Gastrocnemius medialis (tissue), 4 donors: ENCODE results near the gene SIDT2. TPM values are rescaled to one million over a fixed set of nuclear protein-coding genes. Genes with fewer than 3 reads are reported as not detected.

Experiments used
- ATAC-seq, 2 donors: fragments of 150-250 bp; one replicate each; pipeline ENCODE4 v1.9.1; 2016
- DNase-seq, 2 donors: peaks; one replicate each; pipeline ENCODE4 v3.0.0-alpha.2; 2019
- H3K27ac ChIP-seq, 4 donors: fragments of 200-600 bp; sonication (generic); 1 replicate in 1 of 4; 2 replicates in 3 of 4; pipeline ENCODE4 v1.5.1; 2016 to 2018; ENCODE audit warnings: mild to moderate bottlenecking in 2 of 4, moderate library complexity in 1 of 4
- H3K27me3 ChIP-seq, 3 donors: fragments of 200-600 bp; sonication (generic) in 2 of 3; 1 replicate in 1 of 3; 2 replicates in 2 of 3; pipeline versions ENCODE4 v1.5.1 to v1.6.0; 2016 to 2019; ENCODE audit warnings: mild to moderate bottlenecking in 1 of 3, moderate library complexity in 1 of 3
- H3K36me3 ChIP-seq, 2 donors: fragments of 200-600 bp; sonication (generic) in 1 of 2; one replicate each; pipeline ENCODE4 v1.5.1; 2017 to 2018
- H3K4me1 ChIP-seq, 2 donors: fragments of 200-600 bp; sonication (generic) in 1 of 2; one replicate each; pipeline ENCODE4 v1.5.1; 2016 to 2017; ENCODE audit warnings: mild to moderate bottlenecking in 2 of 2
- H3K4me3 ChIP-seq, 4 donors: fragments of 200-600 bp; sonication (generic) in 3 of 4; 1 replicate in 1 of 4; 2 replicates in 3 of 4; pipeline ENCODE4 v1.5.1; 2016 to 2019; ENCODE audit warnings: mild to moderate bottlenecking in 2 of 4
- H3K9me3 ChIP-seq, 3 donors: fragments of 200-600 bp; sonication (generic) in 2 of 3; 1 replicate in 1 of 3; 2 replicates in 2 of 3; pipeline ENCODE4 v1.5.1; 2016 to 2019
- CTCF ChIP-seq, 5 experiments: fragments of 450-650 bp in 3 of 5; fragments of 200-600 bp in 2 of 5; sonication (generic) in 2 of 5; IDR thresholded peaks in 4 of 5; conservative IDR thresholded peaks in 1 of 5; 1 replicate in 4 of 5; 2 replicates in 1 of 5; pipeline ENCODE4 v1.5.1; 2016 to 2019; ENCODE audit warnings: antibody characterized with exemption in 5 of 5, mild to moderate bottlenecking in 3 of 5, moderate library complexity in 3 of 5
- POLR2A ChIP-seq, 2 donors: fragments of 450-650 bp; IDR thresholded peaks; one replicate each; pipeline ENCODE4 v1.6.1; 2017; ENCODE audit warnings: antibody characterized with exemption in 2 of 2, mild to moderate bottlenecking in 2 of 2, moderate library complexity in 2 of 2
- in situ Hi-C, 4 donors: fragments of 200-750 bp; cut with MboI; loops; one replicate each; pipeline versions ENCODE4 v1.15.0 to v1.8.0; 2017; ENCODE audit warnings: low sequenced_read_pairs in 4 of 4
- intact Hi-C: fragments of 100-400 bp; cut with DNase I; formaldehyde crosslinking; loops from one replicate; pipeline ENCODE4 v1.15.1; 2023; ENCODE audit warnings: low total_unique reads
- total RNA-seq, 4 donors: library from RNA; depleted of rRNA; stranded (reverse); fragments of >200 nt; gene quantifications; one replicate each; pipeline versions ENCODE4 v1.1.0 to v1.2.3, GENCODE V29; 2016

Gene SIDT2
- total RNA-seq, 4 donors from 2014 or later = 14.3 to 33.9 (median 17.7) TPM

DNA sequence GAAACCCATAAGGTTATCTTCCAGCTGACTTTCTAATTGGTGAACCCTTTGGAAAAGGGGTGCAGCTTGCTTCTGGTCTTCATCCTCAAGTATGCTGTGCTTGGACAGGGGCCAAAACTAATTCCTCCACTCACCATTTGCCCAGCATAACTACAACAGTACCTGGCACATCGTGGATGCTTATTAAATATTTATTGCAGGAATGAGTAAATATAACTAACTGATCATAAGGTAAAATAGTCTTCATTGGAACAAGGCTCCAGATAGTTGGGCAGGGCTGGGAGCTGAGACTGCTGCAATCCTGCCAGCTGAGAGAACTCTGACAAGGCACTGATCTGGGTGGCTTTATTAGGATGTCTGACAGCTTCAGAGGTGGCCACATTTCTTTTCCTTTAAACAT, 2.4 kb upstream of the SIDT2 start:
- DNase-seq (no peak), ATAC-seq (no peak)
- peaks cover 42 to 51% of the 10 kb centered on the region in 2 donors for H3K4me1 ChIP-seq
- intact Hi-C loops (loop anchor here (10.0 kb wide), 1 partner anchor 149 kb away; the partner anchor contains the start of gene CEP164), in situ Hi-C loops (loop anchor here in 1 of 4 donors (5.0 kb wide), 1 partner anchor 51 kb away; no protein-coding TSS in a partner anchor)
- no peak for TF ChIP-seq CTCF (IDR thresholded peaks at IDR 0.05 in 4 of 5, conservative IDR thresholded peaks at IDR 0.05 in 1 of 5)
- TF ChIP-seq POLR2A (IDR thresholded peaks at IDR 0.05) = no peak
- H3K36me3 ChIP-seq = no peaks in the 10 kb centered on the region
- H3K27ac ChIP-seq = no peak overlapping the region
- H3K4me3 ChIP-seq = no peak overlapping the region
- no peaks in the 10 kb centered on the region for H3K9me3 ChIP-seq
- no peaks in the 10 kb centered on the region for H3K27me3 ChIP-seq

DNA sequence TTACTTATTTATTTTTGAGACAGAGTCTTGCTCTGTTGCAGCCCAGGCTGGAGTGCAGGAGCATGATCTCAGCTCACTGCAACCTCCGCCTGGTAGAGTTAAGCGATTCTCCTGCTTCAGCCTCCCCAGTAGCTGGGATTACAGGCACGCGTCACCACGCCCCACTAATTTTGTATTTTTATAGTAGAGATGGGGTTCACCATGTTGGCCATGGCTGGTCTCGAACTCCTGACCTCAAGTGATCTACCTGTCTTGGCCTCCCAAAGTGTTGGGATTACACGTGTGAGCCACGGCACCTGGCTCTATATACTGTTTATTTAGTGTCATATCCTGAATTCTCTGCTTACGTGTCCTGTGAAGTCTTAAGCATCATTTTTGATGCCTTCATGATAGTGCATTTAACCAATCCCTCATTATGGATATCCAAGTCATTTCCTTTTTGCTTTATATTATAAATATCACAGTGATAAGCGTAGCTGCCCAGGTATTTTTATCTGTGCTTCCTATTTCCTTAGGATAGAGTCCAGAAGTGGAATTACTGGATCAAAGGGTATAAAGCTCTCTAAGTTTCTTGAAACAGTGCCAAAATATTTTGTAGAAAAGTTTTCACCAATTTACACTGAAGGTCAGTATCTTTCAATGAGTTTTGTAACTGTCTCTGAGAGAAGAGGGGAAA, 871 bp upstream of the SIDT2 start:
- H3K4me1 ChIP-seq = peaks cover 33 to 40% of the 10 kb centered on the region in 2 donors
- intact Hi-C loops = loop anchor here (1.0 to 10.0 kb wide), 4 partner anchors 33 to 147 kb away; partner anchors contain the start of genes CEP164, PAFAH1B2, PCSK7 and RNF214
- H3K4me3 ChIP-seq = peak overlapping the region; percentile 44 to 98 (median 67)
- peak overlapping the region; percentile 88 to 99 (median 89) for H3K27ac ChIP-seq
- ATAC-seq (no peak), DNase-seq (no peak)
- TF ChIP-seq CTCF (IDR thresholded peaks at IDR 0.05 in 4 of 5, conservative IDR thresholded peaks at IDR 0.05 in 1 of 5) (no peak), POLR2A (IDR thresholded peaks at IDR 0.05) (no peak)
- no peaks in the 10 kb centered on the region for H3K27me3 ChIP-seq
- in situ Hi-C loops = loop anchor here in 1 of 4 donors (5.0 kb wide), 1 partner anchor 50 kb away; no protein-coding TSS in a partner anchor
- peaks cover 0 to 10% of the 10 kb centered on the region in 2 donors for H3K36me3 ChIP-seq
- no peaks in the 10 kb centered on the region for H3K9me3 ChIP-seq

- peak overlapping the region; percentile 88 to 99 (median 89) for H3K27ac ChIP-seq
- peaks cover 26 to 28% of the 10 kb centered on the region in 2 donors for H3K4me1 ChIP-seq
- intact Hi-C loops (loop anchor here (1.0 to 10.0 kb wide), 4 partner anchors 47 to 145 kb away; partner anchors contain the start of genes CEP164, PCSK7, RNF214 and SIK3), in situ Hi-C loops (loop anchor here in 1 of 4 donors (5.0 kb wide), 1 partner anchor 48 kb away; no protein-coding TSS in a partner anchor)
- no peak for TF ChIP-seq POLR2A (IDR thresholded peaks at IDR 0.05)
- TF ChIP-seq CTCF (IDR thresholded peaks at IDR 0.05 in 4 of 5, conservative IDR thresholded peaks at IDR 0.05 in 1 of 5) = no peak
- H3K27me3 ChIP-seq = no peaks in the 10 kb centered on the region
- H3K36me3 ChIP-seq = peaks cover 0 to 18% of the 10 kb centered on the region in 2 donors
- peak overlapping the region; percentile 62 to 98 (median 74) for H3K4me3 ChIP-seq
- no peak for DNase-seq
- peak; percentile 52 to 55 for ATAC-seq
- H3K9me3 ChIP-seq = no peaks in the 10 kb centered on the region
Observed at GRCh38 chr11:117179048-117179999, 781 bp downstream of the SIDT2 start.

DNA sequence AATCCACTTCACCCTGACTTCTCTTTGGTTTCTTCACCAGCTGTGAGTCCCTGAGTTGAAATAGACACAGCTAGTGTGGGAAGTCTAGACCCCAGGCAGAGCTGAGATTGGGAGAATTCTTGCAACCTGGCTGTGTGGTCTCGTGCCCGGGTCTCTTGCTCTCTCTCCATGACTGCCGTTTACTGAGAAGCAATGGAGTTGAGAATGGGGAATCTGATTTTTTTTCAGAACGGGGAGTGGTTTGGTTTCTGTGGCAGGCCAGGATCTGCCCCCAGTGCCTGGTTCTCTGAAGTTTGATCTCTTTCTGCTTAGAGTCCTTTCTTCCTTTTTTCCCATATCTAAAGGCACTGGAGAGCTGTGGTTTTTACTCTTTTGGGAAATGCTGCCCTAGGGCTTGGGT, 1.5 kb downstream of the SIDT2 start:
- H3K9me3 ChIP-seq = no peaks in the 10 kb centered on the region
- peak overlapping the region; percentile 88 to 99 (median 89) for H3K27ac ChIP-seq
- in situ Hi-C loops = loop anchor here in 1 of 4 donors (5.0 kb wide), 1 partner anchor 47 kb away; no protein-coding TSS in a partner anchor
- ATAC-seq = no peak
- no peak for DNase-seq
- H3K4me3 ChIP-seq = peak overlapping the region; percentile 62 to 98 (median 74)
- peaks cover 0 to 22% of the 10 kb centered on the region in 2 donors for H3K36me3 ChIP-seq
- intact Hi-C loops = no loop called here
- H3K27me3 ChIP-seq = no peaks in the 10 kb centered on the region
- peaks cover 26 to 28% of the 10 kb centered on the region in 2 donors for H3K4me1 ChIP-seq
- TF ChIP-seq POLR2A (IDR thresholded peaks at IDR 0.05) (no peak), CTCF (IDR thresholded peaks at IDR 0.05 in 4 of 5, conservative IDR thresholded peaks at IDR 0.05 in 1 of 5) (no peak)
